ENCODE results near the gene ZNF732. TPM values are rescaled to one million over a fixed set of nuclear protein-coding genes. Genes with fewer than 3 reads are reported as not detected.

The ZNF732 gene
- total and polyA plus RNA-seq, 9 of the 15 experiments (the other 6 are each of a cell fraction or from before 2014, with no cell fraction given): 0.06 to 0.36 (median 0.15) TPM; not detected in 1

DNA sequence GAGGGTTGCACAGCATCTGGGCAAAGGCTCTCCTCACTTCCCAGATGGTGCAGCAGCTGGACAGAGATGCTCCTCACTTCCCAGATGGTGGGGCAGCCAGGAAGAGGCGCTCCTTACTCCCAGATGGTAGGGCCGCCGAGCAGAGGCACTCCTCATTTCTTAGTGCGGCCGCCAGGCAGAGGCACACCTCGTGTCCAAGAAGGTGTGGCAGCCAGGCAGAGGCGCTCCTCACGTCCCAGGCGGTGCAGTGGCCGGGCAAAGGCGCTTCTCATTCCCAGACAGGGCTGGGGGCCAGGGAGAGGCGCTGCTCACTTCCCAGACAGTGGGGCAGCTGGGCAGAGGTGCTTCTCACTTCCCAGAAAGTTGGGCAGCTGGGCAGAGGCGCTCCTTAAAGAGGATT, 48.8 kb downstream of the ZNF732 start:
- no peak for FAIRE-seq
- H3K27me3 ChIP-seq (ENCODE audit: control insufficient read depth in 2 of 2, insufficient read depth in 2 of 2, low read length in 2 of 2): no peaks in the 10 kb centered on the region

DNA sequence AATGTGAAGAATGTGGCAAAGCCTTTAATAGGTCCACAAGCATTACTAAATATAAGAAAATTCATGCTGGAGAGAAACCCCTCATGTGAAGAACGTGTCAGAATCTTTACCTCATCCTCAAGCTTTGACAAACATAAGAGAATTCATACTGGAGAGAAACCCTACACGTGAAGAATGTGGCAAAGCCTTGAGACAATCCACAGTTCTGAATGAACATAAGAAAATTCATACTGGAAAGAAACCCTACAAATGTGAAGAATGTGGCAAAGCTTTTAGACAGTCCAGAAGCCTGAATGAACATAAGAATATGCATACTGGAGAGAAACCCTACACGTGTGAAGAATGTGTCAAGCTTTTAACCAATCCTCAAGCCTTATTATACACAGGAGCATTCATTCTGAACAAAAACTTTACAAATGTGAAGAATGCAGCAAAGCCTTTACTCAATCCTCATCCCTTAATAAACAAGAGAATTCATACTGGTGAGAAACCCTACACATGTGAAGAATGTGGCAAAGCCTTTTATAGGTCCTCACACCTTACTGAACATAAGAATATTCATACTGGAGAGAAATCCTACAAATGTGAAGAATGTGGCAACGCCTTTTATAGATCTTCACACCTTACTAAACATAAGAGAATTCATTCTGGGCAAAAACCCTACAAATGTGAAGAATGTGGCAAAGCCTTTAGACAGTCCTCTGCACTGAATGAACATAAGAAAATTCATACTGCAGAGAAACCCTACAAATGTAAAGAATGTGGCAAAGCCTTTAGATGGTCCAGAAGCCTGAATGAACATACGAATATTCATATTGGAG, 51.1 kb downstream of the ZNF732 start:
- Histone ChIP-seq H2AFZ (ENCODE audit: low read depth, low read length) (no peak overlapping the region), H3K27ac (ENCODE audit: extremely low read depth, low read depth, low read length) (no peak overlapping the region), H3K79me2 (ENCODE audit: control insufficient read depth, insufficient read depth, low read length) (no peaks in the 10 kb centered on the region), H3K4me3 (no peak overlapping the region), H3K27me3 (ENCODE audit: control insufficient read depth in 2 of 2, insufficient read depth in 2 of 2, low read length in 2 of 2) (no peaks in the 10 kb centered on the region), H3K4me2 (ENCODE audit: insufficient read depth, low read length) (no peak overlapping the region), H3K9me1 (ENCODE audit: control insufficient read depth, insufficient read depth, low read length) (no peaks in the 10 kb centered on the region), H3K36me3 (ENCODE audit: control insufficient read depth, insufficient read depth, low read length) (no peaks in the 10 kb centered on the region), H4K20me1 (replicated peaks; ENCODE audit: control insufficient read depth, insufficient read depth, low read length) (no peaks in the 10 kb centered on the region), H3K9ac (ENCODE audit: insufficient read depth in 1 of 2, low read depth in 2 of 2, low read length in 2 of 2) (no peak overlapping the region), H3K4me1 (replicated peaks in 1 of 2; ENCODE audit: control insufficient read depth in 2 of 2, insufficient read depth in 2 of 2, low read length in 2 of 2) (no peaks in the 10 kb centered on the region), H3K9me3 (replicated peaks; ENCODE audit: control insufficient read depth, insufficient read depth, low read depth, low read length) (peaks cover 1% of the 10 kb centered on the region; the same call in 1 of the 2 replicates)
- CTCF ChIA-PET (ENCODE audit: low intra/inter-chr PET ratio): no interaction called here
- POLR2A ChIA-PET: no interaction called here
- ATAC-seq (no peak), DNase-seq (ENCODE audit: extremely low read depth in 1 of 4, low spot score in 3 of 4) (no peak), FAIRE-seq (no peak)
- TF ChIP-seq ZNF274 (IDR thresholded peaks at IDR 0.05; ENCODE audit: borderline replicate concordance, low read depth, low read length) (peak; percentile 87), ZNF354B (CRISPR knock-in tag; IDR thresholded peaks at IDR 0.05) (no peak)
- BruUV-seq (replicated peaks): no TSS peak
- in situ Hi-C loops (cut with MboI) (no loop called here), intact Hi-C loops (cut with micrococcal nuclease) (no loop called here)
- 1% methylated on average over 5 of the region's 5 CpGs for WGBS (ENCODE audit: insufficient coverage, low coverage, missing lambda C conversion rate)

More for the DNA sequence above, 48.8 kb downstream of the ZNF732 start:
- H3K27ac ChIP-seq (ENCODE audit: extremely low read depth, low read depth, low read length): no peak overlapping the region
- DNase-seq (ENCODE audit: extremely low read depth in 1 of 4, low spot score in 3 of 4) (no peak), ATAC-seq (no peak)
- BruUV-seq (replicated peaks): no TSS peak
- no peak overlapping the region for H2AFZ ChIP-seq (ENCODE audit: low read depth, low read length)
- no peaks in the 10 kb centered on the region for H4K20me1 ChIP-seq (replicated peaks; ENCODE audit: control insufficient read depth, insufficient read depth, low read length)
- WGBS (ENCODE audit: insufficient coverage, low coverage, missing lambda C conversion rate): 5% methylated on average over 13 of the region's 13 CpGs
- H3K4me1 ChIP-seq (replicated peaks in 1 of 2; ENCODE audit: control insufficient read depth in 2 of 2, insufficient read depth in 2 of 2, low read length in 2 of 2): no peaks in the 10 kb centered on the region
- no peak overlapping the region for H3K9ac ChIP-seq (ENCODE audit: insufficient read depth in 1 of 2, low read depth in 2 of 2, low read length in 2 of 2)
- H3K4me2 ChIP-seq (ENCODE audit: insufficient read depth, low read length): no peak overlapping the region
- CTCF ChIA-PET (ENCODE audit: low intra/inter-chr PET ratio): no interaction called here
- no peak for TF ChIP-seq SIN3B (IDR thresholded peaks at IDR 0.05; ENCODE audit: low read depth)
- TF ChIP-seq DPF2 (IDR thresholded peaks at IDR 0.05): no peak
- TF ChIP-seq HDAC2 (IDR thresholded peaks at IDR 0.05): no peak
- TF ChIP-seq ZBTB1 (CRISPR knock-in tag; IDR thresholded peaks at IDR 0.05; ENCODE audit: borderline replicate concordance, low read depth): no peak
- no peaks in the 10 kb centered on the region for H3K9me1 ChIP-seq (ENCODE audit: control insufficient read depth, insufficient read depth, low read length)
- POLR2A ChIA-PET: no interaction called here
- no peak overlapping the region for H3K4me3 ChIP-seq
- in situ Hi-C loops (cut with MboI) (no loop called here), intact Hi-C loops (cut with micrococcal nuclease) (no loop called here)
- H3K36me3 ChIP-seq (ENCODE audit: control insufficient read depth, insufficient read depth, low read length): no peaks in the 10 kb centered on the region
- peaks cover 1% of the 10 kb centered on the region; the same call in 1 of the 2 replicates for H3K9me3 ChIP-seq (replicated peaks; ENCODE audit: control insufficient read depth, insufficient read depth, low read depth, low read length)
- H3K79me2 ChIP-seq (ENCODE audit: control insufficient read depth, insufficient read depth, low read length): no peaks in the 10 kb centered on the region

Measured in K562 (cell line).